Neural progenitor cell (in vitro differentiated cells): ENCODE measurements around the gene GNG12.

Source experiments
- CTCF ChIP-seq: fragments of 200-600 bp; sonication (generic); IDR thresholded peaks from 2 replicates; pipeline ENCODE4 v1.5.1; 2017; ENCODE audit warnings: antibody characterized with exemption, mild to moderate bottlenecking
- EZH2 ChIP-seq: fragments of 200-600 bp; sonication (generic); IDR thresholded peaks from 2 replicates; pipeline ENCODE4 v1.6.1; 2017; ENCODE audit warnings: antibody characterized with exemption, mild to moderate bottlenecking, moderate library complexity
- EZH2phosphoT487 ChIP-seq: fragments of 200-600 bp; sonication (generic); IDR thresholded peaks from 2 replicates; pipeline ENCODE4 v1.6.1; 2017; ENCODE audit warnings: antibody characterized with exemption

- TF ChIP-seq CTCF (no peak), EZH2phosphoT487 (no peak), EZH2 (no peak)
Measured at GRCh38 chr1:67685067-67685557, 148.2 kb downstream of the GNG12 start, which contains the start of gene GADD45A.
